NT2/D1 (cell line): Measurements from ENCODE around the gene KCNH6.

ENCODE experiments used
- DNase-seq: peaks from one replicate; pipeline ENCODE4 v3.0.0-alpha.2; 2011; ENCODE audit warnings: low read depth, low spot score
- H3K27me3 ChIP-seq: 2 replicates; pipeline ENCODE4 v1.6.0; 2011; ENCODE audit warnings: mild to moderate bottlenecking; ENCODE audit not compliant: insufficient read length, insufficient read depth
- H3K36me3 ChIP-seq: 2 replicates; pipeline ENCODE4 v1.6.1; 2011; ENCODE audit warnings: mild to moderate bottlenecking, low read length, mixed read lengths; ENCODE audit not compliant: insufficient read depth, insufficient read length
- H3K4me1 ChIP-seq: 2 replicates; pipeline ENCODE4 v1.5.1; 2011; ENCODE audit not compliant: insufficient read depth, insufficient read length
- H3K4me3 ChIP-seq: 2 replicates; pipeline ENCODE4 v1.5.1; 2011; ENCODE audit warnings: low read depth; ENCODE audit not compliant: insufficient read length
- H3K9ac ChIP-seq: 2 replicates; pipeline ENCODE4 v1.6.0; 2011; ENCODE audit warnings: low read depth; ENCODE audit not compliant: insufficient read length
- H3K9me3 ChIP-seq: 2 replicates; pipeline ENCODE4 v1.5.1; 2011; ENCODE audit warnings: mild to moderate bottlenecking, low read length; ENCODE audit not compliant: insufficient read depth
- SUZ12 ChIP-seq: IDR thresholded peaks from 2 replicates; pipeline ENCODE4 v1.6.1; 2011; ENCODE audit not compliant: insufficient read length, insufficient read depth; ENCODE audit errors: extremely low read depth
- YY1 ChIP-seq: IDR thresholded peaks from 2 replicates; pipeline ENCODE4 v1.6.1; 2011; ENCODE audit not compliant: insufficient read length, insufficient read depth
- ZNF274 ChIP-seq: IDR thresholded peaks from 2 replicates; pipeline ENCODE4 v1.6.1; 2011; ENCODE audit warnings: mild to moderate bottlenecking, low read depth, low read length

KCNH6 gene

GRCh38 chr17:63533433-63534077, 10.4 kb downstream of the KCNH6 start:
- H3K27me3 ChIP-seq, result no peaks in the 10 kb centered on the region
- H3K4me3 ChIP-seq, result no peak overlapping the region
- H3K9me3 ChIP-seq, result no peaks in the 10 kb centered on the region
- H3K4me1 ChIP-seq, result peaks cover 2% of the 10 kb centered on the region
- TF ChIP-seq SUZ12 (no peak), YY1 (no peak), ZNF274 (no peak)
- no peak overlapping the region for H3K9ac ChIP-seq
- DNase-seq, result no peak
- no peaks in the 10 kb centered on the region for H3K36me3 ChIP-seq

- H3K9ac ChIP-seq, result no peak overlapping the region
- TF ChIP-seq ZNF274 (no peak), SUZ12 (no peak), YY1 (no peak)
- no peak overlapping the region for H3K4me3 ChIP-seq
- no peaks in the 10 kb centered on the region for H3K27me3 ChIP-seq
- H3K9me3 ChIP-seq, result no peaks in the 10 kb centered on the region
- H3K36me3 ChIP-seq, result no peaks in the 10 kb centered on the region
- no peak for DNase-seq
- peaks cover 2% of the 10 kb centered on the region for H3K4me1 ChIP-seq
Measured at GRCh38 chr17:63534078-63534570, 11.0 kb downstream of the KCNH6 start.

DNA sequence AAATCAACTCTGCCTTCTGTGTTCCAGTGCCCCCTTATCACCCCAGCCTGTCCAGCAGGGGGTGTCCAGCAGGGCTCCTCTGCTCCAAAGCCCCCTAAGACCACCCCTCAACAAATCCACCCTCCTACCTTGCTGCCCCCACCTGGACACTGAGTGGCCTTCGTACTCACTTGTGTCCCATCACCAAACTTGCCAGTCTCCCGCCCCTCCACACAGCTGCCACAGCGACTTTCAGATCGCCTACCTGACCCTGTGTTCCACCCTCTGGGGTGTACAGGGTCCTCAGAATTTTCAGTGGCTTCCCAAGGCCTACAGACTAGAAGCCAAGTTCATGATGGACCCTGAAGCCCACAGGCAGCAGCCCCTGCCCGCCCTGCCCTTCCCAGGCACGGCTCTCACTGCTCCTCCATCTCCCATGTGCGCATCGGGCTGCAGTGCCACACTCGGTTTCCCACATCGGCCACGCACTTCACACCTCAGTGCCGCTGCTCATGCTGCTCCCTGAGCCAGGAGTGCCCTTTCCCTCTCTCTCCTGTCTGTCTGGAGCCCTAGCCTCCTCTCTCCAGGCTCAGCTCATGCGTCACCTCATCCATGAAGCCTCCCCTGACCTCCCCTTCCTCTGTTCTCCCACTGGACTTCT, 11.8 kb downstream of the KCNH6 start:
- DNase-seq, result no peak
- Histone ChIP-seq H3K27me3 (no peaks in the 10 kb centered on the region), H3K9me3 (no peaks in the 10 kb centered on the region), H3K36me3 (no peaks in the 10 kb centered on the region), H3K9ac (no peak overlapping the region), H3K4me1 (no peaks in the 10 kb centered on the region), H3K4me3 (no peak overlapping the region)
- TF ChIP-seq ZNF274 (no peak), YY1 (no peak), SUZ12 (no peak)

- no peak for DNase-seq
- Histone ChIP-seq H3K4me1 (peaks cover under 1% of the 10 kb centered on the region), H3K9me3 (no peaks in the 10 kb centered on the region), H3K27me3 (no peaks in the 10 kb centered on the region), H3K9ac (no peak overlapping the region), H3K36me3 (no peaks in the 10 kb centered on the region), H3K4me3 (no peak overlapping the region)
- TF ChIP-seq SUZ12 (no peak), ZNF274 (no peak), YY1 (no peak)
Measured at GRCh38 chr17:63535640-63536039, 12.5 kb downstream of the KCNH6 start.

DNA sequence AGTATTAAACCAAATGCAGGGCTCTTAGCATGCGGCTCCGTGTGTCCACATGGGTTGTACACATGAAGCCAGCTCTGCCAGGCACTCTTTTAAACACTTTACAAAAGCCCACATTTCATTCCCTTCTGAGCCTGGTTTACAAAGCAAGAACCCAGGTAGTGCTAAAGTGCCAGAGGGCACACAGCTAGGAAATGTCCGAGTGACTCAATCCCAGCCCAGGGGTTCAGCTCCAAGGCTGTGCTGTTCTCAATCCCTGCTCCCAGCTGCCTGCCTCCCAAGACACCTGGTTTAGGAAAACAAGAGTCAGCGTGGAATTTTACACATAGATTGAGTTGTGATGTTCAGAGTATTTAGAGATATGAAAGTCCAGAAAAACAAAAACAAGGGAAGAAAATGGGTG, 13.8 kb downstream of the KCNH6 start:
- no peak overlapping the region for H3K4me3 ChIP-seq
- peaks cover 5% of the 10 kb centered on the region for H3K4me1 ChIP-seq
- no peak overlapping the region for H3K9ac ChIP-seq
- no peaks in the 10 kb centered on the region for H3K27me3 ChIP-seq
- no peak for TF ChIP-seq YY1
- no peak for TF ChIP-seq SUZ12
- TF ChIP-seq ZNF274, result no peak
- H3K9me3 ChIP-seq, result no peaks in the 10 kb centered on the region
- no peaks in the 10 kb centered on the region for H3K36me3 ChIP-seq
- DNase-seq, result no peak

GRCh38 chr17:63537991-63538692, 15.0 kb downstream of the KCNH6 start:
- no peaks in the 10 kb centered on the region for H3K27me3 ChIP-seq

More at GRCh38 chr17:63537991-63538692, 15.0 kb downstream of the KCNH6 start:
- TF ChIP-seq SUZ12 (no peak), YY1 (no peak), ZNF274 (no peak)
- Histone ChIP-seq H3K9ac (no peak overlapping the region), H3K9me3 (no peaks in the 10 kb centered on the region), H3K4me3 (no peak overlapping the region), H3K36me3 (no peaks in the 10 kb centered on the region), H3K4me1 (peaks cover 7% of the 10 kb centered on the region)
- DNase-seq, result no peak
